Measurements from ENCODE around the gene CACNA1G.

The CACNA1G gene

DNA sequence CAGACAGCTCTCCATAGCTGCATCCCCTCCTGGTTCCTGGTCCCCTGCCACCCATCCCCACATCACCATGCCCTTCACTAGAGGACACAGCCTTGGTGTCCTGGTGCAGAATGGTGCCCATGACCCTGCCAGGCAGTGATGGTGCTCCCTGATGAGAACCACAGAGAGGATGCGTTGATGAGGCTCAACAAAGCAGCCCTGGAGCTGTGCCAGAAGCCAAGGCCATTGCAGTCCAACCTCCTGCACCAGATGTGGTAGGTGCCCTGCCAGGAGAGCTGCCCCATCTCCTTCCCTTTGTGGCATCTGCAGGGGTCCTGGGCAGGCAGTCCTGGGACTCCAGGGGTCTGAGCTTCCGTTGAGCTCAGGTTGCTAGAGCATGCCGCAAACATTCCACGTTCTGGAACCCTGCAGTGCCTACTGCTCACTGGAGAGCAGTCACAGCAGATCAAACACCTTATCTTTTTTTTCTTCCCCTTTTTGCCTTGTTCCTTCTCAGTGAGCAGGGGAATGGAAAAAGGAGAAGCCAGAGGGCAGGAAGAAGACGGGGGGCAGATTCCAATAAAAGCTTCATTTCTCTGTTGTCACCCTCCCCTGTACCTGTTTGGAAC, 33.3 kb upstream of the CACNA1G start:
- TF ChIP-seq, protein P1, sequence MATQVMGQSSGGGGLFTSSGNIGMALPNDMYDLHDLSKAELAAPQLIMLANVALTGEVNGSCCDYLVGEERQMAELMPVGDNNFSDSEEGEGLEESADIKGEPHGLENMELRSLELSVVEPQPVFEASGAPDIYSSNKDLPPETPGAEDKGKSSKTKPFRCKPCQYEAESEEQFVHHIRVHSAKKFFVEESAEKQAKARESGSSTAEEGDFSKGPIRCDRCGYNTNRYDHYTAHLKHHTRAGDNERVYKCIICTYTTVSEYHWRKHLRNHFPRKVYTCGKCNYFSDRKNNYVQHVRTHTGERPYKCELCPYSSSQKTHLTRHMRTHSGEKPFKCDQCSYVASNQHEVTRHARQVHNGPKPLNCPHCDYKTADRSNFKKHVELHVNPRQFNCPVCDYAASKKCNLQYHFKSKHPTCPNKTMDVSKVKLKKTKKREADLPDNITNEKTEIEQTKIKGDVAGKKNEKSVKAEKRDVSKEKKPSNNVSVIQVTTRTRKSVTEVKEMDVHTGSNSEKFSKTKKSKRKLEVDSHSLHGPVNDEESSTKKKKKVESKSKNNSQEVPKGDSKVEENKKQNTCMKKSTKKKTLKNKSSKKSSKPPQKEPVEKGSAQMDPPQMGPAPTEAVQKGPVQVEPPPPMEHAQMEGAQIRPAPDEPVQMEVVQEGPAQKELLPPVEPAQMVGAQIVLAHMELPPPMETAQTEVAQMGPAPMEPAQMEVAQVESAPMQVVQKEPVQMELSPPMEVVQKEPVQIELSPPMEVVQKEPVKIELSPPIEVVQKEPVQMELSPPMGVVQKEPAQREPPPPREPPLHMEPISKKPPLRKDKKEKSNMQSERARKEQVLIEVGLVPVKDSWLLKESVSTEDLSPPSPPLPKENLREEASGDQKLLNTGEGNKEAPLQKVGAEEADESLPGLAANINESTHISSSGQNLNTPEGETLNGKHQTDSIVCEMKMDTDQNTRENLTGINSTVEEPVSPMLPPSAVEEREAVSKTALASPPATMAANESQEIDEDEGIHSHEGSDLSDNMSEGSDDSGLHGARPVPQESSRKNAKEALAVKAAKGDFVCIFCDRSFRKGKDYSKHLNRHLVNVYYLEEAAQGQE (IDR thresholded peaks at IDR 0.05; ENCODE audit: insufficient read depth in 1 of 2, low read depth in 2 of 2, low read length in 2 of 2): no peak
- TF ChIP-seq TAF1 (IDR thresholded peaks at IDR 0.05; ENCODE audit: borderline replicate concordance, insufficient read depth, low read length): no peak

DNA sequence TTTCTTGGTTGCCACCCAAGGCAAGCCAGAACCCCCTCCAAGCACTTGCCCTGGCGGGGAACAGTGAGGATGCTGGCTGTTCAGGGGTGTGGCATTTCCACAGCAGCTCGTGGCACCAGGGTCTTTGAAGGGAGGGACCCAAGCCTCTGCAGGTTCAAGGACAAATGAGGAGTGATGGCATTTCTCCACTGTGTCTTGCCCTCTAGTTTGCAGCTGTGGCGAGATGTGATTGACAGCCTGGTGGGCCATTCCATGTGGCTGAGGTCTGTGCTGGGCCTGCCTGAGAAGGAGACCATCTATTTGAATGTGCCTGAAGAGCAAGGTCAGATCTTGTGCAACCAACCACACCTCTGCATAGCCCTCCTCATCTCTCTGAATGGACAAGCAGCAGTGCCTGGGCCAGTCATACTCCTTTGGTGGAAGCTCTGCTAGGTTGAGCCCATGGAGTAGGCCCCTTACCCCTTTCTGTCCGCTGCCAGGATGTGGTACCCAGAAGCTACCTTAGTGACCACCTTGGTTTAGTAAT, 32.5 kb upstream of the CACNA1G start:
- TF ChIP-seq FOXP2 (optimal IDR thresholded peaks at IDR 0.05; ENCODE audit: borderline replicate concordance, extremely low read depth, extremely low read length, insufficient read depth): no peak
- no peak for TF ChIP-seq TAF1 (IDR thresholded peaks at IDR 0.05; ENCODE audit: borderline replicate concordance, insufficient read depth, low read length)
- TF ChIP-seq, protein P1 (IDR thresholded peaks at IDR 0.05; ENCODE audit: insufficient read depth in 1 of 2, low read depth in 2 of 2, low read length in 2 of 2): no peak
- TF ChIP-seq POLR2AphosphoS5 (IDR thresholded peaks at IDR 0.05; ENCODE audit: low read depth, low read length): no peak
- no peak for TF ChIP-seq SIN3A (IDR thresholded peaks at IDR 0.05; ENCODE audit: borderline replicate concordance, insufficient read depth, low read length)

DNA sequence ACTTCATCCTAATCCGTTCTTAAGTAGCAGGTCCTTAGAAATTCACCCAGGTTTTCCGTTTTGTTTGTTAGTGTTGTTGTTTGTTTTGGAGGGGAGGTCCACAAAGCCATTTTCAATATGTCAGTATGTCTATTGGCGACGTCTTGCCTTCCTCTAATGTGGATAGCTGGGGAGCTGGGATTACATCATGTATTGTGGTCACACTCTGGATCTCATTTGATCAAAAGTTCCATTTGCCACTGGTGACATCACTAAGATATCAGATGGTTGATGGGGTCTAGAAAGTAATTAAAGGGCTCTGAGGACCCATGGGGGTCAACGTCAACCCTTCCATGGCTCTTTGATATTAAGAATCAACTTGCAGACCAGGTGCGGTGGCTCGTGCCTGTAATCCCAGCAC, 30.7 kb upstream of the CACNA1G start:
- TF ChIP-seq, protein P1 (IDR thresholded peaks at IDR 0.05; ENCODE audit: insufficient read depth in 1 of 2, low read depth in 2 of 2, low read length in 2 of 2): no peak
- TF ChIP-seq TAF1 (IDR thresholded peaks at IDR 0.05; ENCODE audit: borderline replicate concordance, insufficient read depth, low read length) (no peak), POLR2AphosphoS5 (IDR thresholded peaks at IDR 0.05; ENCODE audit: low read depth, low read length) (no peak)

DNA sequence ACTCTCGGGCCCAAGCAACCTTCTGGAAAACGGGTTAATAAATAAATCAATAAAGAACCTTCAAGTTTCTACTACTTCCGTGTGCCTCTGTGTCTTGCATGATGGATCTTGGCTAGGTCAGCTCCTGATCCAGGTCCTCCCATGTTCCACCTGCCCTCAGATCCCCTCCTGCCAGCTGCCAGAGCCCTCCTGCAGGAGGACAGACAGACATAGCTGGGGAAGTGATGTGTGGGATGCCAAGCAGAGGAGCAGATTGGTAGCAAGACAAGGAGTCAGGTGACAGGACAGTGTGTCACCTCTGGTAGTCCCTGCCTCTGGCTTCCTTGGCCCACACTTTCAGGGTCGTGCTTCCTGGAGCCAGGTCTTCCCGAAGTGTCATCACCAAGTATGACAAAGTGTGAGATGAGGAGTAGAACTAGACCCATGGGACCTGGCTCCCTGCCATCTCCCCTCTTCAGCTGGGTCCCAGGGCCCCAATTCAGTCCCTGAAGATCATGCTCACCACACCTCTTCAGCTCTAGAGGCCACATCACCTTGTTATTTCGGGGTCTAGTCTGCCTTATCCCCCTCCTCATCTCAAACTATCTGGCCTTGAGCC, 29.0 kb upstream of the CACNA1G start:
- no peak for TF ChIP-seq SIN3A (IDR thresholded peaks at IDR 0.05; ENCODE audit: borderline replicate concordance, insufficient read depth, low read length)
- no peak for TF ChIP-seq FOXP2 (optimal IDR thresholded peaks at IDR 0.05; ENCODE audit: borderline replicate concordance, extremely low read depth, extremely low read length, insufficient read depth)
- TF ChIP-seq, protein P1 (IDR thresholded peaks at IDR 0.05; ENCODE audit: insufficient read depth in 1 of 2, low read depth in 2 of 2, low read length in 2 of 2): no peak
- TF ChIP-seq POLR2AphosphoS5 (IDR thresholded peaks at IDR 0.05; ENCODE audit: low read depth, low read length): no peak
- TF ChIP-seq TAF1 (IDR thresholded peaks at IDR 0.05; ENCODE audit: borderline replicate concordance, insufficient read depth, low read length): no peak

Measured in PFSK-1 (cell line).